NCI-H187 (cell line): ENCODE results near the gene FNDC3B.

Source experiments
- DNase-seq, 2 experiments: peaks; one replicate each; lab custom pipeline; 2025; lab: John Stamatoyannopoulos, UW

FNDC3B gene

DNA sequence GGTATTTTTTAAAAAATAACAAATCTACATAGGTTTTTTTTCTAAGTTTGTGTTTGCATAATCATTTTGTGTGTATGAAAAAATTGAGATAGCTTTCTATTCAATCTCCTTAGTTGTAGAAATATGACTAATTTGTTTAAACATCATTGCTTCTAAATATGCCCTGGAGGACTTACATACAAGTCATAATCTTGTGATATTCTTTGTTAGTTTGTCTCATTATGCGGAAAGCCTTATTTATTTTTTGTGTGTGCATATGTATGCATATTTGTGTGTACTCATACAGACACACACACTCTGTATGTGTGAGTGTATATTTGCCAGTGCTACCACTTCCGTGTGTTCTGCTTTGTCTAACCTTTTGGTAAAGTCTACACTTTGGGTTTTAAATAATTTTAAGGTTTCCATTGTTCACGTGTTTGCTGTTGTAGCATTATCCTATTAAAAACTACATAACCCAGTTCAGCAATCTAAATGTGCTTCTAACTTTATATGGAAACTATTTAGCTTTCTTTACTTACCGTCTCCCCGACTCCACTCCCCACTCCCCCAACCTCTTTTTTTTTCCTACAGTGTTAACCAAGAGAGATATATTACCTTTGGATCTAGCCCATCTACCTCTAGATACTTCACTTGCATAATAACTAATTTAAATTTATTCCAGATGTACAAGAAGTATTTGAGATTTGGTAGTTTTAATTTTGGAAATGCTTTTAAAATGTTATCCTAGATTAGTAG, 111.7 kb downstream of the FNDC3B start:
- no peak for DNase-seq

DNA sequence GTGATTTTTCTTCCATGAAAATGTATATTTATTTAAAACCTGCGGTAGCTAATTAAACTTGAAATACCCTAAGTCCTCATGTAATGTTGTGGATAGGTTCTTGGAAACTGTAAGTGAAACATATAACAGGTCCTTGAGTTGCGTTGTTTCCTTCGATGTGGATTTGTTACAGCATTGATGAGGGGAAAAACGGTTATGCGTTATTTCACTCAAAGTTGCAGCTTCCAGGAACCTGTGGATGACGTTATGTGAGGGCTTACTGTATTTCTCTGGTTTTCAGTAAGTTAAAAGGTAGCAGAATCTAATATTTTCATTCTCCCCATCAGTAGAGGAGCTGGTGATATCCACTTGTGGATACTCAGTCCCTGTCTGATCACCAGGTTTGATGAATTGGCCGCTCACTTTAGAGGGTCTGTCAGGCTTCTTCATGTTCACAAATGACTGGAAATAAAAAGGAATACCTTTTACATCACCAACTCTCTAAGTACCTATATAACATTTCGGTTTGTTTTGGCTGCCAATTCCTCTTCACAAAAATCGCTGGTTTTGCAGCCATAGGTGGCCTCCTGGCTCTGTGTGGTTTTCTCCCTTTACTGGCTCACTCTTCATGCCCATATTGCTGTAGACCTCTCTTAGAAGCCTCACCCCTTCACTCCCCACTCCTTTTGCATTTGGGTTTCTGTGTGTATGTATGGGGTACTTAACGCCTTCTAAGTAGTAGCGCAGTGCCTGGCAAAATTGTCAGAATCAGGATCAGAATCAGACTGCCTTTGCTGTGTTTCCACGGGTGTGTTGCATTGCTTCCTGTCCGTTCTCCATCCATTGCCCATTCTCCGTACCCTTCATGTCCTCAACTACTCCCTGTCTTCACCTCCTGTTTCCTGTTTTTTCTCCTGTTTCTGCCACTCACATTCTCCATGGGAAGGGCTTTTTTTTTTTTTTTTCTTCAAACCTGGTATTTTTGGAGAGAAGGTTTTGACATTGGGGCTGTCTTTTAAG, 112.6 kb downstream of the FNDC3B start:
- DNase-seq: no peak

DNA sequence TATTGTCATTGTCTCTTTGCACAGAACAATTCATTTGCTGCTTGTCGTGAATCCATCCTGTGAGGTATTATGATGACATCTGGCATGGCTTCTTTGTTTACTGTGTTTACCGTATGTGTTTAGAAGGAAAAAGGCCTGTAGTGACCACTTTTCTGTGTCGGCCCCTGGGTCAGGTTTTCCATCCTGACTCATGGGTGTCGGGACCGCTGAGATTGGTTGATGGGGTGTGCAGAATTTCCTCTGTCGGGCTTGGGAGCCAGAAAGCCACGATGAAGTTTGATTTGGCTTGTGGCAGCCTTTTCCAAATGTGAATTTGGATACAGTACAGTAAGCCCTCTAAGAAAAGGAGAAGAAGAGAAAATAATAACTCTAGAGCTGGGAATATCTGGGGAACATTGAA, 113.5 kb downstream of the FNDC3B start:
- no peak for DNase-seq

DNA sequence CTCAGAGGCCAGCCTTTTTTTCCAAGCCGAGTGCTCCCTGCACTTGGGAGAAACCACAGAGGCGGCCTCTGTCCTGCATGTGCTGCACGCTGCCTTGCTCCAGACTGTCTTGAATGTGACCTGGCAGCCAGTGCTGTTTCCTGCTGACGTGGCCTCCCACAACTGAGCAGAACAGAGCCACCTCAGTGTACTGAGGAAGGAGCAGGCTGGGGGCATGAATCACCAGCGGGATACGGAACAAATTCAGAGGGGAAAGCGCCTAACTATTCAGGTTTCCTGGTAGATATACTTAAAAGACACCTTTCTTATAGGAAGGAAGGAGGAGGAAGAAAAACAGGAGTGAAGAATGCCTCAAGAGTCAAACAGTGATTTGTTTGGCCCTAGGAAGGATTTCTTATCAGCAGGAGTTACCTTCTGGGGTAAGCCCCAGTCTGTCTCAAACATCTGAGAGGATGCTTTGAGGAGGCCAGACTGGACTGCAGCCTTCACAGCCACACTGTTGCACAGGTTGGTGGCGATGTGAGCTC, 114.0 kb downstream of the FNDC3B start:
- DNase-seq: no peak

GRCh38 chr3:172154768-172155664, 115.6 kb downstream of the FNDC3B start:
- DNase-seq: no peak

DNA sequence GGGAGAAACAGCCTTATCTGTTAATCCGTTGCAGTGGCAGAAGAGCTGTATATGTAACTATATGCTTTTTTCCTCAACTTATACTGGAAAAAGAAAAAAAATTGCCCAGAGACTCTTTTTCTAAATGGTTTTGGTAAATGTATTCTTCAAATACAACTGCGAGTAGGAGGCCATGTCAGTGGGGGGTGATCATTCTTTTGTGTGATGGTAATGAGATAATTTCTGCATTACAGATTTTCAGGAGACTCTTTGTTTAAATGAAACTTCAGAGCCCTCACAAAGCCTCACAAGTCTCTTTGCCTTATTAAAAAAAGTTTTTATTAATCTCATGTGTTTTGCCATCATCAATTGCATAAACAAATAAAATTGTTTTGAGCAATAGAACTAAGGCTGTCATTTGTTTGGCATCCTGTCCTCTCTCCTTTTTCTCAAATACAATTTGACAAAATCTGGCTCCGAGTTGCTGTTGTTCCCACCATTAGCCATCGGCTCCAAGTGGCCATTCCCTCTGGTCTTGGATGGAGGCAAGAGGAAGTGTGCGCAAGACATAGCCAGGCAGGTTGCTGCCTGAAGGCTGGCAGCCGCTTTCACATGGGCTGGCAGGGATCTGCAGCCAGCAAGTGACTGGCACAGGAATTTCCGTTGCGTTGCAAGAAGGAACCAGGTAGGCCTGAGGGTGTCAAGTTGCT, 116.7 kb downstream of the FNDC3B start:
- DNase-seq: no peak

DNA sequence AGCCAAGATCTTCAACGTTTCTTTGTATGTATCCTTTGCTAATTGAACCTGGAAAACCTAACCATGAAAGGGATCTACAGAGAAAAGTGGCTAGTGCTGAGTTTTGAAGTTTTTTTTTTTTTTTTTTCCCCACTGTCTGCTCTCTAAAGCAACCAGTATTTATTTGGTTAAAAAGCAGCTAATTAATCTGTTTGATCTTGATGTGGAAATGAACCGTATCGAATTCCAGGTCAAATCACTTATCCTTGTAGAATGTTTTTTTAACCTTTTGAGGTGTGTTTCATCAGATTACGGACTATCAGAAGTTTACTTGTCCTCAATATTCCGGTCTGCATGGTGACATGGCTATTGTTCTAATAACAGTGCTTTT, 117.2 kb downstream of the FNDC3B start:
- DNase-seq: no peak

DNA sequence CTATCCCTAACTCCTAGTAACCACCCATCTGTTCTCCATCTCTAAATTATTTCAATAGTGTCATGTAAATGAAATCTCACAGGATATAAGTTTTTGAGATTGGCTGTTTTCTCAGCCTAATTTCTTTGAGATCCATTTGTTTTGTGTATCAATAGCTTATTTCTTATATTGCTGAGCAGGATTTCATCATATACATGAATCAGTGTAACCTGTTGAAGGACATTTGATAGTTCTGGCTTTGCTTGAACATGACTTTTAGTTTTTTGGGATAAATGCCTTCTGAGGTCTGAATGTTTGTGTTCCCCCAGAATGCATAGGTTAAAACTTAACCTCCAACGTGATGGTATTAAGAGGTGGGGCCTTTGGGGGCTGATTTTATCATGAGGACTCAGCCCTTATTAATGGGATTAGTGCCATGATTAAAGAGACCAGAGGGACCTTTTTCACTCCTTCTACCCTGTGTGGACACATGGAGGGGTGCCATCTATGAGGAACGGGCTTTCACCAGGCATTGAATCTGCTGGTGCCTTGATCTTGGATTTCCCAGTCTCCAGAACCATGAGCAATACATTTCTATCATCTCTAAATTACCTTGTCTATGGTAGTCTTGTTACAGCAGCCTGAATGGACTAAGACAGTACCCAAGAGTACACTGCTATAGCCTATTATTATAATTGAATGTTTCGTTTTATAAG, 118.3 kb downstream of the FNDC3B start:
- no peak for DNase-seq

- no peak for DNase-seq
Observed at GRCh38 chr3:172158741-172159140, 119.4 kb downstream of the FNDC3B start.

DNA sequence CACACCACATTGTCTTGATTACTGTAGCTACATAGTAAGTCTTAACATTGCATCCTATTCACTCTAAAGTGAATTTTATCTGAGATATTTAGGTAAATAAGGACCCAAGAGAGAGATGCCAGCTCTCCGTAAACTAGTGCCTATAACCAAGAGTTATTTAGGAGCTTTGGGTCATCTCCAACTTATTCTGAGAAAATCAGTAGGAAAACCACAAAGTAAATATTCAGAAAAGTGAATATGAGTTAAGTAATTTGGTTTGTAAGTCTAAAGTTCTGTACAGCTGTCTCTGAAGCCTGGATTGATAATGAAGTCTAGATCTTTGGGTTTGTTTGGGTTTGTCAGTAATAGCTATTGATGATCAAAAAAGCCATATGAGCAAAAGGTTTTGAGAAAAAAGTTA, 120.0 kb downstream of the FNDC3B start:
- no peak for DNase-seq

- no peak for DNase-seq
Observed at GRCh38 chr3:172159962-172160538, 120.7 kb downstream of the FNDC3B start.

DNA sequence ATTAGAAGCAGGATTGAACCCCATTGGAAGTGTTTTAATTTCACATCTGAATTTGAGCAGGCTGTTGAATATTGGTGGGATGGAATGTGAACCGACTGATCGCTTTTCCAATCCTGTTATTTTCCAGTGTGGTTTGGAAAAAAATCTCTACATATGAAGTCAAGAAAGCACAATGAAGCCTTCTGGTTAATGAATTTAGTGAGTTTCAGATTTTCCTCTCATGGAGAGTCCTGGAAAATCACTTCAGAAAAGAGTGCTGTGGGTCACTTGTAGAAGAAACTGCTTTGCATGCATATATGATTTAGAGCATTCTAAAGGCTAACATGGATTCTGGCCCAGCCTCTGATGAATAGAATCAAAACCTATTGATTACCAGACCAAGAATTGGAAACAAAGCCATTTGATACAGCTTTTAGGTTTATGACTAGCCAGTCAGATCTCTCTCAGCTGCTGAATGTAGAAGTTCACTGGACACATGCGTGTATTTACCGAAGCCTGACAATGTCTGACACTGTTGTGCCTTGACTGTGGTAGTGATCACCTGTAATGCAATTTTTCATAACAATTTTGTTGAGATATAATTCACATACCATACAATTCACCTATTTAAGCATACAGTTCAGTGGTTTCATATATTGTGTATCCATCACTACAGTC, 121.9 kb downstream of the FNDC3B start:
- no peak for DNase-seq

DNA sequence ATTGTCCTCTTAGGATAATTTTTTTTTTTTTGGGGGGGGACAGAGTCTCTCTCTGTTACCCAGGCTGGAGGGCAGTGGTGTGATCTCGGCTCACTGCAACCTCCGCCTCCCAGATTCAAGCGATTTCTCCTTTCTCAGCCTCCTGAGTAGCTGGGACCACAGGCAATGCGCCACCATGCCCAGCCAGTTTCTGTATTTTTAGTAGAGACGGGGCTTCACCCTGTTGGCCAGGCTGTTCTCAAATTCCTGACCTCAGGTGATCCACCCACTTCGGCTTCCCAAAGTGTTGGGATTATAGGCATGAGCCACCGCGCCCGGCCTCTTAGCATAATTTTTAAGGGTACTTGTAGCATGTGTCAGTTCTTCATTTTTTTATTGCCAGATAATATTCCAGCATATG, 122.6 kb downstream of the FNDC3B start:
- no peak for DNase-seq

DNA sequence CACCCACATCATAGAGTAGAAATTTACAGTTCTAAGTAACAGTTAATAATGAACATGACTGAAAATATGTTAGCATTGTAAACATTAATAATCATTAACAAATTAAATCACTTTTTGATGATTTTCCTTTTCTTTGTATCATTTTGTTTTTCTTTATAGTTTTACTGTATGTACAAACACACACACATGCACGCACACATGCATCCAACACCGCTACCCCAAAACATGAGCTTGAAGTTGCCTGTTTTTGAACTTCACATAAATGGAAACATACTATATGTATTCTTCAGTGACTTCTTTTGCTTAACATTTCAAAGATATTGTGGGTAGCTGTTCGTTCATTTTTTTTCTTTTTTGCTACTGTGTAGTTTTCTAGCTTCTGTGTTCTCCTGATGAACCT, 123.9 kb downstream of the FNDC3B start:
- DNase-seq: no peak

- no peak for DNase-seq
Observed at GRCh38 chr3:172164620-172165362, 125.4 kb downstream of the FNDC3B start.

DNA sequence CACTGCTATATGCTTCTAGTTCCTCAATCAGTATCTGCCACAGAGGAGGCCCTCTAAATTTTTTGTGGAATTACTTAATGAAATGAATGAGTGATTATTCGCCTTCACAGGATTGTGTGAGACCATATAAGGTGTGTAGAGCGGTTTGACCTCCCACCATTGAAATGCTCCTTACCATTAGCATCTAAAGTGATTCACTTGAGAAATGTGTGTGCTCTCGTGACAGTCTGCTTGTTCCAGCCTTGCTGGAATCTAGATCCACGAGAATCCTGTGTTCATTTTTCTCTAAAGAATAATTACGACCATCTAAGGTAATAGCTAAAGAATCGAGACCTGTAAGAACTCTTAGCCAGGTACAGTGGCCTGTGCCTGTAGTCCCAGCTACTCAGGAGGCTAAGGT, 126.9 kb downstream of the FNDC3B start:
- no peak for DNase-seq

- DNase-seq: no peak
Observed at GRCh38 chr3:172166890-172167289, 127.5 kb downstream of the FNDC3B start.

DNA sequence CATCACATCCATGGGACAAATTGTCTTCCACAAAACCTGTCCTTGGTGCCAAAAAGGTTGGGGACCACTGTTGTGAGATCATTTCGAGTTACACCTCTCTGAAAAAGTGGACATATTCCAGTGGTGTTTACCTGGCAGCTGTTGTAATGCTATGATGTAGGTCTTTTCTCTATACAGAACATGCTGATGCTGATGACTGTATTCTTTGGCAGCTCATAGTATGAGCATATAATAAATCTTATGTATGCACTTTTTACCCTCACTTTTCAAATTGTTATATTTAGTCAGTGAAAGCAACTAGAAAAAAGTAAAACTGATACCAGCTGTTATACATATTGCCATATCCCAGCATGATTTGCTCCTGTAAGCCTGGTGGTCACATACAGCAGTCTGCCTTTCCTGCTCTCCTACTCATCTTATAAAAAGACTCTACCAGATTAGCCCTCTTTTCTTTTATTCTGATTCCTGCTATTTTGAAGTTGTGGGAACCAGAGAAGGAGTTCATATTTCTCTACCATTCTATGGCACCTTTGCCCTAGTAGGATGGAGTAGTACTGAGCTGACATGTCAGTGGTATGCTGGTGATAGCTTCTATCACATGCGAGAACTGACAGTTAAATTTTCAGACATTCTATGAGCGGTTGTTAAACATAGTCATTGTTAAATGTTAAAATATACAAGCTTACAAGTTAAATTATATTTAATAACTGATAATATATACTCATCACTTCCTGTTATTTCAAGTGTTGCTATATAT, 128.7 kb downstream of the FNDC3B start:
- DNase-seq: no peak
